BLaER1 treated with 17β-estradiol and CSF1 and Interleukin-3, amounts not matched to agents 10 nM and 100 nM (cell line): ENCODE results near the gene SORBS1.

Experiments
- H3K27ac ChIP-seq, 11 experiments: shearing (Covaris generic); formaldehyde crosslinking; 2 replicates each; pipeline ENCODE4 v1.8.1; 2022
- H3K27me3 ChIP-seq, 11 experiments: shearing (Covaris generic); formaldehyde crosslinking; 2 replicates each; pipeline ENCODE4 v1.8.1; 2022
- H3K36me3 ChIP-seq, 11 experiments: shearing (Covaris generic); formaldehyde crosslinking; 2 replicates each; pipeline ENCODE4 v1.8.1; 2022
- H3K4me1 ChIP-seq, 10 experiments: shearing (Covaris generic); formaldehyde crosslinking; 2 replicates each; pipeline ENCODE4 v1.8.1; 2022
- H3K4me2 ChIP-seq, 11 experiments: shearing (Covaris generic); formaldehyde crosslinking; 2 replicates each; pipeline ENCODE4 v1.8.1; 2022
- H3K4me3 ChIP-seq, 10 experiments: shearing (Covaris generic); formaldehyde crosslinking; 2 replicates each; pipeline ENCODE4 v1.8.1; 2022
- H3K9ac ChIP-seq, 11 experiments: shearing (Covaris generic); formaldehyde crosslinking; 2 replicates each; pipeline ENCODE4 v1.8.1; 2022
- H3K9me3 ChIP-seq, 11 experiments: shearing (Covaris generic); formaldehyde crosslinking; replicated peaks in 1 of 11; 2 replicates each; pipeline ENCODE4 v1.8.1; 2022
- H4K20me1 ChIP-seq, 11 experiments: shearing (Covaris generic); formaldehyde crosslinking; 2 replicates each; pipeline ENCODE4 v1.8.1; 2022
- Cebpa-rat ChIP-seq, 11 experiments: shearing (Covaris generic); IDR thresholded peaks; 2 replicates each; pipeline ENCODE4 v1.8.1; 2022

SORBS1 gene

GRCh38 chr10:95279042-95279820 is 281.9 kb downstream of the SORBS1 start:
- TF ChIP-seq Cebpa-rat (IDR thresholded peaks at IDR 0.05): no peak
- H4K20me1 ChIP-seq: peaks cover 0 to 89% (median 42%) of the 10 kb centered on the region in 11 experiments; a peak in 15 of 22 replicates
- no peak overlapping the region for H3K9ac ChIP-seq
- H3K4me3 ChIP-seq: no peak overlapping the region
- H3K9me3 ChIP-seq: peaks cover 0 to 4% (median 0%) of the 10 kb centered on the region in 11 experiments; a peak in 1 of 22 replicates
- peaks cover 0 to 55% (median 50%) of the 10 kb centered on the region in 10 experiments; a peak in 18 of 20 replicates for H3K4me1 ChIP-seq
- H3K27me3 ChIP-seq: no peaks in the 10 kb centered on the region
- H3K36me3 ChIP-seq: peaks cover 0 to 50% (median 22%) of the 10 kb centered on the region in 11 experiments; a peak in 10 of 22 replicates
- H3K4me2 ChIP-seq: peak overlapping the region in 6 of 11 experiments; percentile 5 to 41 (median 20); a peak in 6 of 22 replicates
- H3K27ac ChIP-seq: no peak overlapping the region

GRCh38 chr10:95278061-95278988 is 282.8 kb downstream of the SORBS1 start:
- Histone ChIP-seq H3K27me3 (no peaks in the 10 kb centered on the region), H3K27ac (0 out of 22 replicates have a peak overlapping the region, but pooled peaks of 1 of the 11 experiments have one; percentile 12), H3K9ac (no peak overlapping the region), H3K9me3 (peaks cover 0 to 4% (median 0%) of the 10 kb centered on the region in 11 experiments; a peak in 1 of 22 replicates), H3K4me1 (peaks cover 0 to 55% (median 50%) of the 10 kb centered on the region in 10 experiments; a peak in 18 of 20 replicates), H3K36me3 (peaks cover 0 to 57% (median 22%) of the 10 kb centered on the region in 11 experiments; a peak in 11 of 22 replicates), H4K20me1 (peaks cover 0 to 91% (median 43%) of the 10 kb centered on the region in 11 experiments; a peak in 15 of 22 replicates), H3K4me3 (no peak overlapping the region), H3K4me2 (peak overlapping the region in 4 of 11 experiments; percentile 4 to 41 (median 26); a peak in 7 of 22 replicates)
- TF ChIP-seq Cebpa-rat (IDR thresholded peaks at IDR 0.05): no peak

DNA sequence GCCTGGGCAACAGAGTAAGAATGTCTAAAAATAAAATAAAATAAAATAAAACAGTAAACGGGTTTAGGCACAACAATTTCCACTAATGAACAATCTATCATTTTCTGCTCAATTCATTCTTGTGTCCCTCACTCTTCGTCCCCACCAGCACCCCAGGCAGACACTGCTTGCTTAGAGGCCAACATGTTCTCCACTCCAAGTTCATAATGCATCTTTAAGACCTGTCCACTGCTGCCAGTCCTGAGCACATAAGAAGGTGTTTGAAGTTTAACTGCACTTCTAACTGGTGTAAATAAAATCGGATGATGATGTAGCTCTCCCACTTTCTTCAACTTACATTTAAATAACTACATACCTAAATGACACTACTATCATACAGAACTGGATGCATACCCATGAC is 283.6 kb downstream of the SORBS1 start:
- H3K4me2 ChIP-seq: peak overlapping the region in 4 of 11 experiments; percentile 22 to 43 (median 30); a peak in 4 of 22 replicates
- H3K9ac ChIP-seq: no peak overlapping the region
- H3K27ac ChIP-seq: 0 out of 22 replicates have a peak overlapping the region, but pooled peaks of 1 of the 11 experiments have one; percentile 12
- no peaks in the 10 kb centered on the region for H3K27me3 ChIP-seq
- peaks cover 0 to 4% (median 0%) of the 10 kb centered on the region in 11 experiments; a peak in 1 of 22 replicates for H3K9me3 ChIP-seq
- H4K20me1 ChIP-seq: peaks cover 0 to 90% (median 48%) of the 10 kb centered on the region in 11 experiments; a peak in 15 of 22 replicates
- no peak overlapping the region for H3K4me3 ChIP-seq
- peaks cover 0 to 55% (median 50%) of the 10 kb centered on the region in 10 experiments; a peak in 18 of 20 replicates for H3K4me1 ChIP-seq
- no peak for TF ChIP-seq Cebpa-rat (IDR thresholded peaks at IDR 0.05)
- peaks cover 0 to 57% (median 25%) of the 10 kb centered on the region in 11 experiments; a peak in 12 of 22 replicates for H3K36me3 ChIP-seq

DNA sequence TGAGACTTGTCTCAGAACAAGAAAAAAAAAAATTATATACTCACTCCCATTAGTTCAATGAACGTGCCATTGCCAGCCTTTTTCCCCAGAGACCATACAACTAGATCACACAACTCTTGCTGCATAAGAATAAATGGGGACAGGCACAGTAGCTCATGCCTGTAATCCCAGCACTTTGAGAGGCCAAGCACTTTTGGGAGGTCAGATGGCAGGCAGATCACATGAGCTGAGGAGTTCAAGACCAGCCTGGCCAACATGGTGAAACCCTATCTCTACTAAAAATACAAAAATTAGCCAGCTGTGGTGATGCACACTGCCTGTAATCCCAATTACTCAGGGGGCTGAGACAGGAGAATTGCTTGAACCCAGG is 284.0 kb downstream of the SORBS1 start:
- peak overlapping the region in 7 of 11 experiments; percentile 5 to 43 (median 29); a peak in 12 of 22 replicates for H3K4me2 ChIP-seq
- peaks cover 0 to 58% (median 23%) of the 10 kb centered on the region in 11 experiments; a peak in 12 of 22 replicates for H3K36me3 ChIP-seq
- peaks cover 0 to 90% (median 45%) of the 10 kb centered on the region in 11 experiments; a peak in 15 of 22 replicates for H4K20me1 ChIP-seq
- H3K4me3 ChIP-seq: no peak overlapping the region
- H3K9ac ChIP-seq: no peak overlapping the region
- TF ChIP-seq Cebpa-rat (IDR thresholded peaks at IDR 0.05): no peak
- peaks cover 0 to 55% (median 50%) of the 10 kb centered on the region in 10 experiments; a peak in 18 of 20 replicates for H3K4me1 ChIP-seq
- no peak overlapping the region for H3K27ac ChIP-seq
- no peaks in the 10 kb centered on the region for H3K27me3 ChIP-seq
- H3K9me3 ChIP-seq: peaks cover 0 to 4% (median 0%) of the 10 kb centered on the region in 11 experiments; a peak in 1 of 22 replicates

- TF ChIP-seq Cebpa-rat (IDR thresholded peaks at IDR 0.05): no peak
- H3K4me1 ChIP-seq: peaks cover 0 to 55% (median 49%) of the 10 kb centered on the region in 10 experiments; a peak in 18 of 20 replicates
- no peak overlapping the region for H3K4me3 ChIP-seq
- peak overlapping the region in 8 of 11 experiments; percentile 2 to 43 (median 26); a peak in 13 of 22 replicates for H3K4me2 ChIP-seq
- H3K27ac ChIP-seq: no peak overlapping the region; a peak in 1 of 22 replicates
- peaks cover 0 to 90% (median 44%) of the 10 kb centered on the region in 11 experiments; a peak in 15 of 22 replicates for H4K20me1 ChIP-seq
- H3K9me3 ChIP-seq: peaks cover 0 to 4% (median 0%) of the 10 kb centered on the region in 11 experiments; a peak in 1 of 22 replicates
- no peak overlapping the region for H3K9ac ChIP-seq
- no peaks in the 10 kb centered on the region for H3K27me3 ChIP-seq
- peaks cover 0 to 63% (median 27%) of the 10 kb centered on the region in 11 experiments; a peak in 17 of 22 replicates for H3K36me3 ChIP-seq
These were observed 284.6 kb downstream of the SORBS1 start for GRCh38 chr10:95276367-95277200.

DNA sequence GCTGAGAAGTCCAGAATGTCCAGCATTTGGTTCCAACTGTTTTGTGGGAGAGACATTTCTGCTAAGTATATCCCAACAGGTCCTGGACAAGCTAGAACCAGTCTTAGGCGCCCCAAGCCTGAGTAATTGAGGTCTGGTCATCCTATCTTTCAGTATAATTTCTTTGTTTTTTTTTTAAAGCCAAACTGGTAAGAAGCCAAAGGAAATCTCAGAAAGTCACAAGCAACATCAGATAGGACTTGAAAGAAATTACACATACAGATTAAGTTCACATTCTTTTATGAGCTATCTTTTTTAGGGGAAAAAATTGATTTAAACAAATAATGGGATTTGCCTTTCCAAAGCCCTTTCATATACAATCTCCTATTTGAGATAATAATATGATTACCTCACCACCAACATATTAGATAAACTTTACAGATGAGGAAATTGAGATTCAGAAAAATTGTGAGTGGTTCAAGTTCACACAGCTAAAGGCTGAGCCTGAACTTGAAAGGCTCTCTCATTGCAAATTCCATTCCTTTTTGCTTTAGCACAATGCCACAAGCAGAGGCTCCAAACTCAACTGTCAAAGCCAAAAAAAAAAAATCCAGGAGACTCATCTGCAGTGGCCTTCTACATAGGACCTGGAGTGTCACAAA is 285.3 kb downstream of the SORBS1 start:
- Histone ChIP-seq H3K27me3 (no peaks in the 10 kb centered on the region), H3K4me3 (no peak overlapping the region), H3K36me3 (peaks cover 0 to 69% (median 34%) of the 10 kb centered on the region in 11 experiments; a peak in 20 of 22 replicates), H3K27ac (no peak overlapping the region; a peak in 1 of 22 replicates), H4K20me1 (peaks cover 0 to 86% (median 39%) of the 10 kb centered on the region in 11 experiments; a peak in 14 of 22 replicates), H3K4me1 (peaks cover 0 to 47% (median 43%) of the 10 kb centered on the region in 10 experiments; a peak in 18 of 20 replicates), H3K9me3 (peaks cover 0 to 4% (median 0%) of the 10 kb centered on the region in 11 experiments; a peak in 1 of 22 replicates), H3K4me2 (peak overlapping the region in 4 of 11 experiments; percentile 2 to 43 (median 36); a peak in 3 of 22 replicates), H3K9ac (no peak overlapping the region)
- TF ChIP-seq Cebpa-rat (IDR thresholded peaks at IDR 0.05): no peak
